NCI-H2081 treated with DMSO at 0.1 percent for 48 hours (cell line): ENCODE data around the gene VCAN.

Source experiments
- DNase-seq: peaks from one replicate; lab custom pipeline; 2025; lab: John Stamatoyannopoulos, UW

VCAN gene

DNA sequence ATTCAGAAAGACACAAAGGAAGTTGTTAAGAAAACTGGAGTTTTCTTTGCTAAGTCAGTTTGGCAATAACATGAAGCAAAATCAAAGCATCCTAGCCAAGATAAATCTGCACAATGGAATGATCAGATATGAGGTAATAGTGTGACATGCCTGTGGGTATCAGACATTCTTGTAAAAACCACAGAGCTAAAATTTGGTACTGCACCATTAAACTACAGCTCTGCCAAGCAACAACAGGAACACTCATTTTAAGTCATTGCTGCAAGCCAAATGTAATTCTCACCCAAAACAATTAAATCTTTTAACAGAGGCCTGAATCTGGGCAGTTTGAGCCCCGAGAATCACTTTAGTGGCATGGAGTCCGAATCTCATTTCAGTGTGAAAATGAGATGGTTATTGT lies 96.6 kb downstream of the VCAN start:
- no peak for DNase-seq

DNA sequence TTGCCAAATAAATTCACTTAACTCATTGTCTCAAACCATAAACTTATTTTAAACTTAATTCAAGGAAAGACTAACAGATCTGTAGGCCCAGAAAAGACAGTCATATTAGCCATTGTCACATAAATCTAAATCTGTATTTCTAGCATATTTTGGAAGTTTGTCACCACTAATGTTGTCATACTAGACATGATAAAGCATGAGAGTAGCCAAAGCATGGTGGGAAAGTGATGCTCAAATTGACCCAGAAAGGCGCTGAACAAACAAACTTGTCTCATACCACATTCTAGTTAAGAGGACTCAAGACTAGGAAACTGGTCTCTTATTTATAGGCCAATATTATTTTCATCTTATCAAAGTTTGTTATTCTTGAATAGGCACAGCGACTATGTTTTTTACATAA lies 99.4 kb downstream of the VCAN start:
- DNase-seq, result no peak

DNA sequence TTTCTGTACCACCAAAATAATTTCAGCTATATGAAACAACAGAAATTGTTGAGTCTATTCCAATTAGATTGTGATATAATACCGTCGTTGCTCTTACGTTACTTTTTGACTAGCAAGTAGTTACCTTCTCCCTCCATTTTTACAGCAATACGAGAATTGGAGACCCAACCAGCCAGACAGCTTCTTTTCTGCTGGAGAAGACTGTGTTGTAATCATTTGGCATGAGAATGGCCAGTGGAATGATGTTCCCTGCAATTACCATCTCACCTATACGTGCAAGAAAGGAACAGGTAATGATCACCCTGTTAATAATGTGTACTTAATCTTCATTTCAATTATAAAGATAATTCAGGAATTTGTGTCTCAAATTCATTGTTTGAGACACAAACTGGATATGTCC lies 100.7 kb downstream of the VCAN start:
- DNase-seq, result no peak

DNA sequence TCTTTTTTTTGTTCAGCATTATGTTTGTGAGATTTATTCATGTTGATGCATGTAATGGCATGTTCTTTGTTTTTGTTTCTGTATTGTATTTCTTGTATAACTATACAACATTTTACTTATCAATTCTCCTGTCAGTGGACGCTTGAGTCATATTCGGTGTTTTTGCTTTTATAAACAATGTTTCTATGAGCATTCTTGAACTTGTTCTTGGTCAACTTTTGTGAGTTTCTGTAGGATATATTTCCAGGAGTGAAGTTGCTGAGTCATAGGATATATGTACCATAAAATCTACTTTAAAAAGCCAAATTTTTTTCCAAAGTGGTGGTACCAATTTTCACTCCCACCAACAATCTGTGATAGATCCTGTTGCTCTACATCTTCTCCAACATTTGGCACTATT lies 104.8 kb downstream of the VCAN start:
- no peak for DNase-seq

DNA sequence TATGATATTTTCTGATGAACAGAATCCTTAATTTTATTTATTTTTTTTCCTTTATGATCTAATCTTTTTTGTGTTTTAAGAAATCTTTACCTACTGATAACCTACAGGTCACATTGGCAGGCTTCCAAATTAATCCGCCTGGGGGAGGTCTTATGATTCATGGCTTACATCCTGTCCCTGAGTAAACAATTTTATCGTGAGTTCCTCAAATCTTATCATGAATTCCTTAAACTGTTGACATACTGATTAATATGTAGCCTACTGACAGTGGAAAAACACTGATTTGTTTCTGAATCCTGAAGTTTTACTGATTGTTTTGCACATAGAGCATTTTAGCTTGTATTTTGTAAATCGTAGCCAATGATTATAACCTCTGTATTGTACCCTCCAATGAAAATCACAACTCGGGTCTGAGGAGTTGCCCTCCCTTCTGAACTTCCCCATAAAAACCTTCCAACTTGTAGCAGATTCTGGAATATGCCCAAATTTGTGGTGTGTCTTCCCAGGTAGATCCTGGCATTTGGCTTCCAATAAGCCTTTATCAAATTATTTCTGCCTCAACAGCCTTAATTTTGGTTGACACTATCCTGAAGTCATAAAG lies 105.6 kb downstream of the VCAN start:
- no peak for DNase-seq

DNA sequence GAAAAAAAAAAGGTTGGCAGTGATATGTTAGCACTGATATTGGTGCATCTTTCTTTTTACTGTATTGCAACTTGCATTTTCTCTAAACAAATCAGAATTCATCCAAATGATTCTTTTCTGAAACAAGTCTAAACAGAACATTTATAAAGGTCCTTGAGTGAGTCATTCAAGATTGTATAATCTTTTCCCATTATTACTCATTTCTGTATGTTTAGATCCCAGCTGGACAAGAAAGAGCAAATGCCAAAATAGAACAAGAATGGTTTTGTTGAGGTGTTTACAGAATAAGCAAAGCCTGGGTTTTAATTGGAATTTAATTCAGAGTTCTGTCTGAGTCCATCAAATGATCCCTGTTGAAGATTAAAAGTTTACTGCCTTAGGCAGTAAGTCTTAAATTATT lies 112.3 kb downstream of the VCAN start:
- no peak for DNase-seq

DNA sequence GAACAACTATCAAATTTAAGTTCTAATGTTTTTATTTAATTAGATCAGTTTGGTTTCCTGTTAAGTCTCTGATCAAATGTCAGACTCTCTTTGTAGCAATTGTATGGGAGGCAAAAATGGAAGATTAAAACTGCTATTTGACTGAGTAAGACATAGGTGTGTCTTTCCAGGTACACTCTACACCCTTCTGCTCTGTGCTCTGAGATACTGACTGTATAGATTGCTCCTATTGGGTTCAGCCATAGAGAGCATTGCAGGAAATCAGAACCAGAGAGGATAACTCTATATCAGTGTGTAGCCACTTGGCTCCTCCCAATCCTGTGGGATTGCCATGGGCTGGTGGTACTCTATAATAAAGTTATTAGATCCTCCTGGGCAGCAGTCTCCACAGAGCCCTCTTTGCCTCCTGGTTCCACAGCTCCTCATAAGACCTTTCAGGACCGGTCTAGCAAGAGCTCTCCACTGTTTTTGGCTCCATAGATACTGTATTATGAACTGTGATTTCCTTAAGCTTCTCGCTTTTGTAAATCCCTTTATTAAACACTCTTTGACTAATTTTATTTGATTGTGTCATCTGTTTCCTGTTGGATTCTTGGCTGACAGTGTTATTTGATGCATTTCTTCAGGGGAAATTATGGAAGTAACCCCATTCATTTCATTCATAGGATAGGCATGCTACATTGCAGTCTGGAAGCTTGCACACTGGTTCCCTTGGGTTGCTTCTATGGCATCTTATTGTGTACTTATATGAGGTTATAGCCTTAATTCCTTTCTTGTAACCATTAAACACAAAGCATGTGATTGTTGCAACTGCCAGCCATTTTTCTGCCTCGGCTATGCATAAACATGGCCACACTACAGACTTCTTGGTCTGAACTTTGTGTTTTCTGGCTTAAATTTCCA lies 115.6 kb downstream of the VCAN start:
- DNase-seq, result no peak

DNA sequence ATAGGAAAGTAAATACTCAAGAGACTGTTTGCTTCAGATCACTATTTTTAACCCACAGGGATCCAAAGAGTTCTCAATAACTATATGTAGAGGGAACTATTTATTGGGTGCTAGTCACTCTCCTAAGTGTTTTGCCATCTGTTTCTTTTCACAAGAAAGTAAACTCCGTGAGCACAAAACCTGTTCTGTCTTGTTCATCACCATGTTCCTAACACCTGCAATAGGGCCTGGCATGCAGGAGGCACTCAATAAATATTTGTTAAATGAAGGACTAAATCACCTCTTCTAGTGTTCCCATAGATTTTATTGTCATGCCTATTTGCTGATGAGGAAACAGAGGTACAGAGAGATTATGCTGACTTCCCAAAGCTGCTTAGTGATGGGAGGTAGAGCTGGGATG lies 118.2 kb downstream of the VCAN start:
- DNase-seq, result peak; percentile 8

DNA sequence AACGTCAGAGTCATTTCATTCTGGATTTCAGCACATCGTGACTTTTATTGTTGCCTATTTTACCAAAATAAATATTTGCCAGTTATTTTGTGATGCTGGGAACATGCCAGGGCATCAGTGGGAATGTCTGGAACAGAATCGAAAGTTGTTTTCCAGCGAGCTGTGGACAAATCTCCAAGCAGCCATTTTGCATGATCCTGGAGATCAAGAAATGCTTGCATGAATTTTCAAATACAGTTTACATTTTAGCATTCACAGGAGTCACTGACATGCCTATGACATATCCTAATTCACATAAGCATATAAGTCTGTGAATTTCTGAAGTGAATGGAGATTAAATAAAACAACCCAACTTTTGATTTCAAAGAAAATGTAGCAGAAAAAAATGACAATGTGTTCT lies 119.4 kb downstream of the VCAN start:
- DNase-seq, result no peak

DNA sequence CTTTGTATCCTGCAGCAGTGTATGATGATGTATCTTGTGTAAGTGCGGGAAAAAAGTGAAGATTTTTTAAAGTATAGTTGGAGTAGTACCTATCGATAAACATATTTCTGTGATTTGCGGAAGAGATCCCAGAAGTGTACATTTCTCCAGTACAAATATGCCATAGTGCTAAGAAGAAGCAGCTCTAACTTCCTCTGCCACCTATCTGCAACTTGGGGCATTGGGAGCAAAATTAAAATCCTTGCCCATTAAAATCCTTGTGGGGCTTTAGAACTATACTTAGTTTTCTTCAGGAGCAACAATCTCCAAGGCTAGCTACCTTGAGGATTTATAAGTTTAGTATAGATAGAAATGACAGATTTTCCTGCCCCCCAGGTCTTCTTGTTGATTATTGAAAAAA lies 123.7 kb downstream of the VCAN start:
- no peak for DNase-seq

DNA sequence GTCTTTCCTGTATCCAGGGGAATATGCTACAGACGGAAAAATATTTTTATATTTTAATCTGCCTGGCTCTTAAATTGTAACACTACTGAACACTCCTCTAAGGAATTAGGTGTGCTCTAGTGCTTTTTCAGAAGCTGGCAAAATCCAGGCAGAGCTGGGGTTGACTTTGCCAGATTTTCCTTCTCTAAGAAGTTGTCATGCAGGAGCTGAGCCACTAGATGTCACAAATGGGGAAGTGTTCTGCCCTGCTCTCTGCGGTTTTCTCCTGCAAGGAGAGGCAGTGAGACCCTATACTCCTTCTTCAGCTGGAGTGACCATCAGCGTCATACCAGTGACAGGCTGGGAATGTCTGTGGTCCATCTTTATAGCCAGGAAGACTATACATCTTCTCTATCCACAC lies 136.6 kb downstream of the VCAN start:
- DNase-seq, result no peak

DNA sequence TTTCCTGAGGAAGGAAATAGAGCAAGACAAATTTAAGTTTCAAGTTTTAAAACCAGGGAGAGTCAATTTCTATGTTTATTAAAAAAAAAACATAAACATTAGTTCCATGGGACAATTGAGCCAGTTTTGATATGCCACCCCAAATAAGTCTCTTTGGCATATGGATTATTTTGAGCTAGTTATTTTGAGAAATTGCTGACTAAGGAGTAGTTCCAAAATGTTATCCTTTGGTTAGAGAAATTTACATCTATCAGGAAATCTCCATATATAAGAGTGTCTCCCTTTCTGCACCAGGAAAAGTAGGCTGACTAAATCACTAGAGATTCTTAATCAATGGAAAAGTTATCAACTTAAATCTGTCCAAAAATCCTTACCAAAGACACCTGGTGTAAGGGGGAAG lies 143.3 kb downstream of the VCAN start:
- DNase-seq, result no peak

DNA sequence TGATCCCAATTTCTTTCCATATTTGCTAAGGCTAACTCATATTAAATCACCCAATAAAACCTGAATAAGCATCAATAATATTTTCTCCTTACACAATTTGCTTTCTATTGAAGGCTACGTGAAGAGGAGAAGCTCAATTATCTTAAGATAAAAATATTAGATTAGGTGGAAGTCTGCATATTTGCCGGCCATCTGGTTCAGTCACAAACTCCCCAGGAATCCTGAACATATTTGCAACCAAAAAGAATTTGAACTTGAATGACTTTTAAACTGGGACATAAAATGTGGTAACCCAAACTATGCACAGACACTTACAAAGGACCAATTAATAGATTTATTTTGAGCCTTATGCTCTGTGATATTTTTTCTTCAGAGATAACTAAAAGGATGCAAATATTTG lies 156.8 kb downstream of the VCAN start:
- DNase-seq, result no peak
